OCI-LY1 (cell line): ENCODE measurements around the gene ABCC6.

Source experiments
- EZH2 ChIP-seq: fragments of 200-600 bp; sonication (generic), shearing (Covaris generic); IDR thresholded peaks from 2 replicates; pipeline ENCODE4 v1.8.0; 2017; ENCODE audit warnings: borderline replicate concordance, mixed run types, mild to moderate bottlenecking, antibody characterized with exemption, low read length, moderate library complexity, mixed read lengths
- TF ChIP-seq, protein P1 (sequence below): fragments of 200-600 bp; sonication (generic), shearing (Covaris generic); IDR thresholded peaks from 2 replicates; pipeline ENCODE4 v1.5.1; 2017; ENCODE audit warnings: mild to moderate bottlenecking, antibody characterized with exemption, low read length, moderate library complexity, mixed read lengths

DNA sequence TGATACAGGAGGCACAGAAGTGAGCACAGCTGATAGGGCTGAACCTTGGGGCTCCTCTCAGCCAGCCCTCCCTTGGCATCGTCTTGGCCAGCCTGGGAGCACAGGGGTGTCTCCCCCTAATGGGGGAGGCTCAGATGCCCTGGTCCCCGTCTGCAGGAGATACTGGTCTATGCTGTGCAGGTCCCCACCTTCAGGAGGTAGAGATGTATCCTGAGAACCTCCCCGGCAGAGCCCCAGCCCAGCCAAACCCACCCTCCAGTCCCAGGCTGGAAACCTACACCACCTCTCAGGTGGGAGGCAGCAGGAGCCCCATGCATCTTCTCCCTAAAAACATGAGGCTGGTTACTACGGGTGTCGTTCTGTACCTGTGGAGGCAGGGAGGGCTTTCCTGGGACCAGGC lies 38.7 kb downstream of the ABCC6 start:
- TF ChIP-seq, protein P1, sequence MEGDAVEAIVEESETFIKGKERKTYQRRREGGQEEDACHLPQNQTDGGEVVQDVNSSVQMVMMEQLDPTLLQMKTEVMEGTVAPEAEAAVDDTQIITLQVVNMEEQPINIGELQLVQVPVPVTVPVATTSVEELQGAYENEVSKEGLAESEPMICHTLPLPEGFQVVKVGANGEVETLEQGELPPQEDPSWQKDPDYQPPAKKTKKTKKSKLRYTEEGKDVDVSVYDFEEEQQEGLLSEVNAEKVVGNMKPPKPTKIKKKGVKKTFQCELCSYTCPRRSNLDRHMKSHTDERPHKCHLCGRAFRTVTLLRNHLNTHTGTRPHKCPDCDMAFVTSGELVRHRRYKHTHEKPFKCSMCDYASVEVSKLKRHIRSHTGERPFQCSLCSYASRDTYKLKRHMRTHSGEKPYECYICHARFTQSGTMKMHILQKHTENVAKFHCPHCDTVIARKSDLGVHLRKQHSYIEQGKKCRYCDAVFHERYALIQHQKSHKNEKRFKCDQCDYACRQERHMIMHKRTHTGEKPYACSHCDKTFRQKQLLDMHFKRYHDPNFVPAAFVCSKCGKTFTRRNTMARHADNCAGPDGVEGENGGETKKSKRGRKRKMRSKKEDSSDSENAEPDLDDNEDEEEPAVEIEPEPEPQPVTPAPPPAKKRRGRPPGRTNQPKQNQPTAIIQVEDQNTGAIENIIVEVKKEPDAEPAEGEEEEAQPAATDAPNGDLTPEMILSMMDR, result no peak
- no peak for TF ChIP-seq EZH2
